HG03442 (cell line): ENCODE results near the gene ERBB2.
"Not testable (repeated sequence)": the region's sequence is repeated elsewhere in the genome, so short reads cannot be mapped to it uniquely, and the experiment has no call there.

ENCODE experiments used
- ATAC-seq: cut with Tn5 transposase; IDR thresholded peaks from one replicate; pipeline ENCODE4 v1.9.1; 2021; ENCODE audit warnings: mild to moderate bottlenecking, moderate library complexity; ENCODE audit not compliant: unreplicated experiment

Gene ERBB2

DNA sequence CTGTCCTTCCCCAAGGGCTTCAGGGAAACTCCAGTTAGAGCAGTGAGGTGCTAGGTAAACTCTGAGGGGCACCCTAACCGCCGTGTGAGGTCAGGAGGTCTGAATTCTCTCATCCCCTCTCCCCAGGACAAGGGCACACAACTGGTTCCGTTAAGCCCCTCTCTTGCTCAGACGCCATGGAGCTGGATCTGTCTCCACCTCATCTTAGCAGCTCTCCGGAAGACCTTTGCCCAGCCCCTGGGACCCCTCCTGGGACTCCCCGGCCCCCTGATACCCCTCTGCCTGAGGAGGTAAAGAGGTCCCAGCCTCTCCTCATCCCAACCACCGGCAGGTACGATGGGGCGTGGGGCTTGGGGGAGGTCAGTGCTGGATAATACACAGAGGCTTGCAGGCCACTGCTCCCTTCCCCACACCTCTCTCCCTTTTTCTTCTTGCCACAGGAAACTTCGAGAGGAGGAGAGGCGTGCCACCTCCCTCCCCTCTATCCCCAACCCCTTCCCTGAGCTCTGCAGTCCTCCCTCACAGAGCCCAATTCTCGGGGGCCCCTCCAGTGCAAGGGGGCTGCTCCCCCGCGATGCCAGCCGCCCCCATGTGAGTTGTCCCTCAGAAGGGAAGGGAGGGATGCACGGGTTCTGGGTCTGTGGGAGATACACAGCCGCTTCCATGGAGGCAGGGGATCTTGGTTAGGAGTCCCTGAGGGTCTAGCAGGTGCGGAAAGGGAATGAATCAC lies 42.4 kb downstream of the ERBB2 start:
- no peak for ATAC-seq

DNA sequence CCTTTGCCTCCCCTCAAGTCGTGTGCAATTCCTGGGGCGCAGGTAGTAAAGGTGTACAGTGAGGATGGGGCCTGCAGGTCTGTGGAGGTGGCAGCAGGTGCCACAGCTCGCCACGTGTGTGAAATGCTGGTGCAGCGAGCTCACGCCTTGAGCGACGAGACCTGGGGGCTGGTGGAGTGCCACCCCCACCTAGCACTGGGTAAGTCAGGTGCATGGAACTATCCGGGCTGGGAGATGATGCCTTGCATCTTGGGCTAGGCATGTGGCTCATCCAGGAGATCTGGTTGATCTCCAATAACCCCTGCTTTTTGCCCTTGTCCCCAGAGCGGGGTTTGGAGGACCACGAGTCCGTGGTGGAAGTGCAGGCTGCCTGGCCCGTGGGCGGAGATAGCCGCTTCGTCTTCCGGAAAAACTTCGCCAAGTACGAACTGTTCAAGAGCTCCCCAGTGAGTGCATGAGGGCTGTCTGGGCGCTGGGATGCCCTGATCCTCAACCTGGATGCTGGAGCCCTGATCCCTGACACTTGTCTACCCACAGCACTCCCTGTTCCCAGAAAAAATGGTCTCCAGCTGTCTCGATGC lies 43.1 kb downstream of the ERBB2 start:
- no peak for ATAC-seq

DNA sequence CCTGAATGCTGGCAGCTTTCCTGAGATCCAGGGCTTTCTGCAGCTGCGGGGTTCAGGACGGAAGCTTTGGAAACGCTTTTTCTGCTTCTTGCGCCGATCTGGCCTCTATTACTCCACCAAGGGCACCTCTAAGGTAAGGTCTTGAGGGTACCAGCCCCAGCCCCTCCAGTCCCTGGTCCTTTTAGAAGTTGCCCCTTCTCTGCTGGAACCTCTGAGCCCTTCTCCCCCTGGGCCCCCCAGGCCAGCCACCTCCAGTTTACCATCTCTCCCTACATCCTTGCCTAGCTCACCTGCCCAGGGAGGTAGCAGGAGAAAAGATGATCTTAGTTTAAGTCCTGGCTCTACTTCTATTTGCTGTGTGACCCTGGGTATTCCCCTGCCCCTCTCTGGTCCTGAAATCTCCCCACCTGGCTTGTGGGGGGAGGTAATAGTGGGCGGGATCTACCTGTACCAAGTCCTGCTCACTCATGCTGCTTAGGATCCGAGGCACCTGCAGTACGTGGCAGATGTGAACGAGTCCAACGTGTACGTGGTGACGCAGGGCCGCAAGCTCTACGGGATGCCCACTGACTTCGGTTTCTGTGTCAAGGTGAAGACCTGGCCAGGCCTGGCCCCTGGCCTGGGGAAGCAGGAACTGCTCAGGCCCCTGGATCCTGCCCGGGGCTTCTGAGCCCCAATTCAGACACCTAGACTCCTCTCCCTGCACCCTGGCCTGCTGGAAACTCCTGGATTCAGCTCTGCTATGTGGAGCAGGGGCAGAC lies 44.4 kb downstream of the ERBB2 start:
- no peak for ATAC-seq

- ATAC-seq = no peak
These were observed 45.0 kb downstream of the ERBB2 start for GRCh38 chr17:39744836-39745215.

GRCh38 chr17:39745335-39746144 lies 45.7 kb downstream of the ERBB2 start:
- ATAC-seq = no peak

- ATAC-seq = no peak
These were observed 46.2 kb downstream of the ERBB2 start for GRCh38 chr17:39746145-39746461.

DNA sequence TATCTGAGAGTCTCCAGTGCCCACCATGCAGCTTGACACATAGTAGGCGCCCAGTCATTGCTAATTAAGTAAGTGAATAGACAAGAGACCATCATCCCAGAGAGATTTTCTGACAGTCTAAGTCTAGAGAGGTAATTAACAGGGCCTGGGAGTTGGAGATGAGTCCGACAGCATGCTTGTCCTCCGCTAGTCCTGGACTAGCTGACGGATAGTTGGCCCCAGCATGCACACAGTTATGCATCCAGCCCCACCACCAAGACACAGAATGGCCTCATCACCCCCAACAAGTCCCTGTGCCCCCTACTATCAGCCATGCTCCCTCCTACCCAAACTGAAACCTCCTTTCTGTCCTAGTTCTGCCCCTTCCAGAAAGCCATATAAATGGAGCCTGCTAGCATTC lies 47.9 kb downstream of the ERBB2 start:
- ATAC-seq = no peak

DNA sequence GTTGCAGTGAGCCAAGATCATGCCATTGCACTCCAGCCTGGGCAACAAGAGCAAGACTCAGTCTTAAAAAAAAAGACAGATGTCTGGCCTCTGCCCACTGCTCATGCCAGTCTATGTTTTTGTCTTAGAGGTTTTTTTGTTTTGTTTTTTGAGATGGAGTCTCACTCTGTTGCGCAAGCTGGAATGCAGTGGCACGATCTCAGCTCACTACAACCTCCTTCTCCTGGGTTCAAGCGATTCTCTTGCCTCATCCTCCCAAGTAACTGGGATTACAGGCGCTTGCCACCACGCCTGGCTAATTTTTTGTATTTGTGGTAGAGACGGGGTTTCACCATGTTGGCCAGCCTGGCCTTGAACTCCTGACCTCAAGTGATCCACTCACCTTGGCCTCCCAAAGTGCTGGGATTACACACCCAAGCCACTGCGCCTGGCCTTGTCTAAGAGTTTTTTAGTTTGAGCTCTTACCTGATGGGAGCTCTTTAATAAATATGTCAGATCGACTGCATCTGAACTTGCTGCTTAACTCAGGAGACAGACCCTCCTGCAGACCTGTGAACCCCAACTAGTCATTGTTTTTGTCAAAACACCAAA lies 48.7 kb downstream of the ERBB2 start:
- not testable (repeated sequence) for ATAC-seq

GRCh38 chr17:39750131-39751015 lies 50.5 kb downstream of the ERBB2 start:
- ATAC-seq = no peak

DNA sequence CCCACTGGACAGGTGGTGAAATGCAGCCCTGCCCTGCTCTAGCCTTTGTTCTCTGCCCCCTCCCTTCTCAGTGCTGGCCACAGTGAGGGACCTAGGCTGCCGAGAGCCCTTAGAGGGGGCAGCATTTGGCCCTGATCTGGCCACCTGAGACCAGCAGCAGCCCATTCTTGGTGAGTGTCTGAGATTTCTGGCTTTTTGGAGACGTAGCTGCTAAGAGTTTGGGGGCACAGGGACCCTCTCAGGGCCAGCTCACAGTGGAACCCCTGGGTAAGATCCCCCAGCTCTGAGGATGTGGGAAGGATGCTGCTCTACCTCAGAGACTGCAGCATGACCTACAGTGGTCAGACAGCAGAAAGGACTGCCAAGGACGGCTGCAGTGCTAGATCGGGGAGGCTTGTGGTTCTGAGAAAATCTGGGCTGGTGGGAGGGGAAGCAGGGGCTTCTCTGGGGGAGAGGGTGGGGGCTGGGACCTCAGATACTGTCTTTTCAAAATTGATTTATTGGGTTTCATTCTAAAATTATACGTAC lies 51.2 kb downstream of the ERBB2 start:
- no peak for ATAC-seq

- ATAC-seq = no peak
These were observed 51.8 kb downstream of the ERBB2 start for GRCh38 chr17:39751637-39752036.

- ATAC-seq = no peak
These were observed 52.5 kb downstream of the ERBB2 start for GRCh38 chr17:39752241-39752881.

DNA sequence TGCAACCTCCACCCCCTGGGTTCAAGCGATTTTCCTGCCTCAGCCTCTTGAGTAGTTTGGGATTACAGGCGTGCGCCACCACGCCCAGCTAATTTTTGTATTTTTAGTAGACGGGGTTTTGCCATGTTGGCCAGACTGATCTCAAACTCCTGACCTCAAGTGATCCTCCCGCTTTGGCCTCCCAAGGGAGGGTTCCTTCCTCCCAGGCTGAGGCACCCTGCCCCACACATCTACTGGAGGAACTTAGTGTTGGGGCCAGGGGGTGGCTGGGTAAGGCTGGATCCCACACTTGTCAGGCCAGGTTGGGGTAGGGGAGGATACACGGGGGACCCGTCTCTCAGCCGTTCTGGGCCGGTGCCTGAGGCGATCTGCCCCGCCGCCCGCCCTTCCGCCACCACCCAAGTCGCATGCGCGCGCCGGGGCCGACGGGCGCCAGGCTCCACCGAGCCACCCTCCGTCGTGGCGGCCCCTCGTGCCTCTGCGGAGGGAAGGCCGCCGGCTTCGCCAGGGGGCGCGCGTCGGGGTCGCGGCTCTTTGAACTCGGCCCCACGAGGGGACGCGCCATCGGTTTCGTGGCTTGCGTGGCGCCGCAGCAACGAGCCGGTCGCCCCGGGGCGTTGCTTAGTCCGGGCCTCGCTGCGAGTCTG lies 53.8 kb downstream of the ERBB2 start:
- ATAC-seq = peak; percentile 23

GRCh38 chr17:39754161-39754957 lies 54.5 kb downstream of the ERBB2 start:
- peak; percentile 58 for ATAC-seq

- ATAC-seq = no peak
These were observed 55.2 kb downstream of the ERBB2 start for GRCh38 chr17:39754958-39755553.

DNA sequence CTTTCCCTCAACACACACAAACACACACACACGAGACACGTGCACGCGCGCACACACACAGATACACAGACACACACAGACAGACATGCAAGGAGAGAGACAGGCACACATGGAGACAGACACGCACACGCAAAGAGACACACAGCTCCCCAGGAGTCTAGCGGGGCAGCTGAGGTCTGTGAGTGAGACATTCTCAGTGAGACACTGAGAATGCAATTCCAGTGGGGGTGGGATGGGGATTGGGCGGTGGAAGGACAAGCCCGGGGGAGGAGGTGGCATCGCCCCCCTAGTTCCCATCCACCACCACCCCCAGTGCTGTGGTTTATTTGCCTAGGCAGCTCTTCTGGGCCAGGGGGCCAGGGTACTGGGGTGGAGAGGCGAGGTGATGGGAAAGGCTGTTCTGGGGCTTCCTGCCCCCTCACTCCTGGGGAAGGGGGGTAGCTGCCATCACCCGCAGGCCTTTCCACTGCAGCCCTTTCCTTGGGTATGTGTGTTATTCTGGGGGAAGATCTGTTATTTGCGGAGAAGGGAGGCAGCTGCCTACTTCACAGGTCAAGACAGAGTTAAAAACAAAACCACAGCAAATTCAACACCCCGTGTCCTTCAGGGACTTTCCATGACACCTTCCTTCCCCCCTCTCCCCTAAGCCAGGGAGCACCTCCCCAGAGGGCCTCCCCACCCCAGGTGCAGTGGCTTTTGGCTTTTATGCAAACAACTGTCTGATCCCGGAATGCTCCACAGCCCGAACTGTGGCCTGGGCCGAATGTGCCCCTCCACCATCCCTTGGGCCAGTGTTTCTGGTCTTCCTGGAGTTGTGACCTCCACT lies 55.9 kb downstream of the ERBB2 start:
- ATAC-seq = no peak
